B cell (primary cell): ENCODE measurements around the gene B3GALT6. TPM values are rescaled to one million over a fixed set of nuclear protein-coding genes. Genes with fewer than 3 reads are reported as not detected.

Experiments
- ATAC-seq: fragments of 200-7000 bp; cut with Tn5 transposase; one replicate; pipeline ENCODE4 v1.10.0; 2021; ENCODE audit warnings: low read depth, mild to moderate bottlenecking, moderate number of reproducible peaks, moderate library complexity
- CTCF ChIA-PET: fragments of 350-600 bp; sonication (Branson Sonifier 250); formaldehyde crosslinking; loops from one replicate; lab custom pipeline; 2021; ENCODE audit warnings: antibody characterized with exemption, inconsistent platforms; lab: Charles Lee
- POLR2A ChIA-PET: fragments of 350-600 bp; sonication (Branson Sonifier 250); formaldehyde crosslinking; loops from one replicate; lab custom pipeline; 2021; ENCODE audit warnings: antibody characterized with exemption; lab: Charles Lee
- DNase-seq: peaks from one replicate; pipeline ENCODE4 v3.0.0; 2013
- H2AFZ ChIP-seq: 2 replicates; pipeline ENCODE4 v1.6.1; 2012; ENCODE audit warnings: mild to moderate bottlenecking, low read depth, low read length; ENCODE audit not compliant: insufficient read depth, poor library complexity, severe bottlenecking
- H3K27ac ChIP-seq, 2 donors: 1 replicate in 1 of 2; 2 replicates in 1 of 2; pipeline ENCODE4 v1.5.1; 2012 to 2013; ENCODE audit warnings: low read length in 2 of 2, mild to moderate bottlenecking in 2 of 2, moderate library complexity in 1 of 2
- H3K27me3 ChIP-seq, 4 experiments: fragments of 200-600 bp in 1 of 4; sonication (generic) in 1 of 4; replicated peaks in 1 of 4; 1 replicate in 2 of 4; 2 replicates in 2 of 4; pipeline versions ENCODE4 v1.6.1 to v1.7.0; 2013 to 2016; ENCODE audit warnings: low read length in 3 of 4, mild to moderate bottlenecking in 2 of 4, mixed read lengths in 1 of 4, moderate library complexity in 1 of 4; ENCODE audit not compliant: insufficient read depth in 4 of 4, control insufficient read depth in 3 of 4; ENCODE audit errors: control extremely low read depth in 1 of 4
- H3K36me3 ChIP-seq, 2 experiments: replicated peaks in 1 of 2; 1 replicate in 1 of 2; 2 replicates in 1 of 2; pipeline versions ENCODE4 v1.6.1 to v1.7.1; 2013; ENCODE audit warnings: low read length in 1 of 2; ENCODE audit not compliant: insufficient read depth in 2 of 2, control insufficient read depth in 1 of 2; ENCODE audit errors: control extremely low read depth in 1 of 2, extremely low read depth in 1 of 2
- H3K4me1 ChIP-seq, 2 donors: fragments of 200-600 bp in 1 of 2; sonication (generic) in 1 of 2; 1 replicate in 1 of 2; 2 replicates in 1 of 2; pipeline versions ENCODE4 v1.5.1 to v1.6.1; 2013 to 2017; ENCODE audit warnings: low read length in 2 of 2; ENCODE audit not compliant: control insufficient read depth in 2 of 2, insufficient read depth in 2 of 2
- H3K4me2 ChIP-seq: replicated peaks from 2 replicates; pipeline ENCODE3; 2012; ENCODE audit warnings: mild to moderate bottlenecking, low read depth, low read length; ENCODE audit not compliant: poor library complexity, severe bottlenecking
- H3K4me3 ChIP-seq, 5 experiments: fragments of 200-600 bp in 1 of 5; sonication (generic) in 1 of 5; 1 replicate in 3 of 5; 2 replicates in 2 of 5; pipeline versions ENCODE4 v1.5.1 to v1.7.0; 2011 to 2016; ENCODE audit warnings: low read length in 4 of 5, mild to moderate bottlenecking in 4 of 5, low read depth in 2 of 5, control low read depth in 1 of 5, moderate library complexity in 1 of 5; ENCODE audit not compliant: insufficient read depth in 1 of 5; ENCODE audit errors: control extremely low read depth in 1 of 5, extremely low read depth in 1 of 5
- H3K79me2 ChIP-seq: fragments of 200-600 bp; sonication (generic); one replicate; pipeline ENCODE4 v1.6.0; 2016; ENCODE audit warnings: low read length; ENCODE audit not compliant: control insufficient read depth, insufficient read depth
- H3K9ac ChIP-seq: fragments of 200-600 bp; sonication (generic); 2 replicates; pipeline ENCODE4 v1.6.1; 2017; ENCODE audit warnings: mild to moderate bottlenecking, low read length, moderate library complexity
- H3K9me3 ChIP-seq, 3 donors: one replicate each; pipeline versions ENCODE4 v1.6.1 to v1.7.1; 2013; ENCODE audit warnings: low read length in 2 of 3; ENCODE audit not compliant: control insufficient read depth in 2 of 3, insufficient read depth in 1 of 3; ENCODE audit errors: control extremely low read depth in 1 of 3
- H4K20me1 ChIP-seq: 2 replicates; pipeline ENCODE4 v1.6.0; 2012; ENCODE audit warnings: mild to moderate bottlenecking, low read length; ENCODE audit not compliant: insufficient read depth, control insufficient read depth, poor library complexity, severe bottlenecking
- H3K27ac Mint-ChIP-seq: one replicate; pipeline ENCODE4 v1.8.0; 2021; ENCODE audit warnings: mixed read lengths
- H3K27me3 Mint-ChIP-seq: one replicate; pipeline ENCODE4 v1.8.0; 2021; ENCODE audit warnings: mixed read lengths
- H3K4me1 Mint-ChIP-seq: one replicate; pipeline ENCODE4 v1.8.0; 2021; ENCODE audit warnings: mixed read lengths
- H3K4me3 Mint-ChIP-seq: one replicate; pipeline ENCODE4 v1.8.0; 2021; ENCODE audit warnings: mixed read lengths
- H3K9me3 Mint-ChIP-seq: one replicate; pipeline ENCODE4 v1.8.0; 2022; ENCODE audit warnings: mixed read lengths; ENCODE audit not compliant: insufficient read depth
- CTCF ChIP-seq: fragments of 200-600 bp; IDR thresholded peaks from one replicate; pipeline ENCODE4 v1.8.0; 2022; ENCODE audit warnings: antibody characterized with exemption, mild to moderate bottlenecking
- EZH2 ChIP-seq: IDR thresholded peaks from 2 replicates; pipeline ENCODE4 v1.6.1; 2012; ENCODE audit warnings: borderline replicate concordance, low read depth, mild to moderate bottlenecking, moderate library complexity, low read length; ENCODE audit not compliant: insufficient read depth, poor library complexity, severe bottlenecking
- WGBS: methylation state at CpG from one replicate; pipeline ENCODE4 v1.1.5; 2013; ENCODE audit warnings: missing lambda C conversion rate; ENCODE audit not compliant: insufficient coverage; 5-methylcytosine and 5-hydroxymethylcytosine counted together
- intact Hi-C: fragments of 100-400 bp; cut with micrococcal nuclease; formaldehyde crosslinking; loops from one replicate; pipeline ENCODE4 v1.10.0; 2022
- polyA plus RNA-seq: library from polyadenylated mRNA; depleted of rRNA; stranded (reverse); fragments of >200 nt; gene quantifications from 2 replicates; pipeline ENCODE4 v1.2.3, GENCODE V29; 2012
- total RNA-seq, 2 donors: library from RNA; stranded (reverse); fragments of 120-200 nt in 1 of 2; gene quantifications; 1 replicate in 1 of 2; 2 replicates in 1 of 2; pipeline versions ENCODE4 v1.2.3 to v1.2.4, GENCODE V29; 2013 to 2022

The B3GALT6 gene
- total and polyA plus RNA-seq, 2 donors (not counting 1 experiment from before 2014, with no cell fraction given), result 5.9 to 21.0 TPM

GRCh38 chr1:1205769-1206375 is 26.2 kb upstream of the B3GALT6 start:
- peaks cover 26% of the 10 kb centered on the region for H3K4me1 Mint-ChIP-seq
- Histone ChIP-seq H3K9ac (peak overlapping the region; percentile 64), H4K20me1 (no peaks in the 10 kb centered on the region), H3K4me3 (peak overlapping the region in 4 of 5 experiments; percentile 34 to 61 (median 50)), H3K9me3 (peaks cover 0 to 19% (median 0%) of the 10 kb centered on the region in 3 donors), H2AFZ (peak overlapping the region; percentile 76), H3K4me1 (peaks cover 44 to 51% of the 10 kb centered on the region in 2 donors), H3K36me3 (no peaks in the 10 kb centered on the region), H3K27ac (no peak overlapping the region), H3K79me2 (no peaks in the 10 kb centered on the region), H3K27me3 (peaks cover 0 to 40% (median 12%) of the 10 kb centered on the region in 4 experiments), H3K4me2 (peak overlapping the region; percentile 97)
- ChIA-PET POLR2A (interaction anchor here (0.6 to 1.2 kb wide), 3 partner anchors 32 to 126 kb away, joined by 3 to 4 read pairs (median 4); partner anchors contain the start of gene TTLL10), CTCF (interaction anchor here (0.7 to 4.9 kb wide), 2 partner anchors 84 to 86 kb away, joined by 3 to 39 read pairs; no protein-coding TSS in a partner anchor)
- intact Hi-C loops, result loop anchor here (5.0 to 10.0 kb wide), 2 partner anchors 49 to 171 kb away; no protein-coding TSS in a partner anchor
- peaks cover 9% of the 10 kb centered on the region for H3K27me3 Mint-ChIP-seq
- TF ChIP-seq CTCF, result no peak
- TF ChIP-seq EZH2, result no peak
- WGBS, result 11% methylated on average over 30 of the region's 31 CpGs
- no peak for ATAC-seq
- DNase-seq, result peak; percentile 56
- H3K9me3 Mint-ChIP-seq, result no peaks in the 10 kb centered on the region
- no peak overlapping the region for H3K27ac Mint-ChIP-seq
- peak overlapping the region; percentile 88 for H3K4me3 Mint-ChIP-seq
